ENCODE measurements around the gene RARRES2.

DNA sequence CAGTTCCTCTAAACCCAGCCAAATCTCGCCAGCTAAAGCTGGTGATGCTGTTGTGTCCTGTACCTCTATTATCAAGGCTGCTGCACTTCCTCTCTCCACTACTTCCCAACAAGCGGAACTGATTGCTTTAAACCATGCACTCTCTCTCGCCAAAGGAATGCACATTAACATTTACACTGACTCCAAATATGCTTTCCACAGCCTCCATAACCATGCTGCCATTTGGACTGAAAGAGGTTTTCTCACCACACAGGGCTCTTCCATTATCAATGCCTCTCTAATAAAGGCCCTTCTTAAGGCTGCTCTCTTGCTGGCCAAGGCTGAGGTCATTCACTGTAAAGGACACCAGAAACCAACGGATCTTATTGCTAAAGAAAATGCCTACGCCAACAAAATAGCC is 29.7 kb downstream of the RARRES2 start:
- TF ChIP-seq CTCF (IDR thresholded peaks at IDR 0.05), result no peak
- TF ChIP-seq POLR2A (IDR thresholded peaks at IDR 0.05), result no peak
- no peak for TF ChIP-seq POLR2AphosphoS5 (IDR thresholded peaks at IDR 0.05; ENCODE audit: insufficient read depth in 1 of 2, low read depth in 1 of 2)

Measured in vagina (tissue), 2 donors.